B cell (primary cell): ENCODE data around the gene GLUD1.
"Not testable (repeated sequence)": the region's sequence is repeated elsewhere in the genome, so short reads cannot be mapped to it uniquely, and the experiment has no call there.

Source experiments
- EZH2 ChIP-seq: IDR thresholded peaks from 2 replicates; pipeline ENCODE4 v1.6.1; 2012; ENCODE audit warnings: borderline replicate concordance, low read depth, mild to moderate bottlenecking, moderate library complexity, low read length; ENCODE audit not compliant: insufficient read depth, poor library complexity, severe bottlenecking
- TF ChIP-seq, protein P1 (sequence below): fragments of 200-600 bp; IDR thresholded peaks from one replicate; pipeline ENCODE4 v1.8.0; 2022; ENCODE audit warnings: antibody characterized with exemption, mild to moderate bottlenecking

DNA sequence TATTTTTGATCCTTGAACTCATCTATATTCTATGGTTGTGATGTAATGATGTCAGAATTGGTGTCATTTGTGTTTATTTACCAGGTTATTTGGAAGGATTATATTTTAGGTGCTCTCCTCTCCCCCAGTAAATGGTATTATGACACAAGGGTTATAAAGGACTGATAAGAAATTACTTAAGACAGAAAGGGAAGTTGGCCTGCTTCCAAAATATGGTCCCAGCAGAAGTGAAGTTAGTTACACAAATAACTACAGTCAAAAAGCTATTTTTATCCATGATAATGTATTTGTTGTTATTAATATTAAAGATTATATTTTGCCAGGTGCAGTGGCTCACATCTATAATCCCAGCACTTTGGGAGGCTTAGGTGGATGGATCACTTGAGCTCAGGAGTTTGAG, 37.5 kb upstream of the GLUD1 start:
- TF ChIP-seq, protein P1, sequence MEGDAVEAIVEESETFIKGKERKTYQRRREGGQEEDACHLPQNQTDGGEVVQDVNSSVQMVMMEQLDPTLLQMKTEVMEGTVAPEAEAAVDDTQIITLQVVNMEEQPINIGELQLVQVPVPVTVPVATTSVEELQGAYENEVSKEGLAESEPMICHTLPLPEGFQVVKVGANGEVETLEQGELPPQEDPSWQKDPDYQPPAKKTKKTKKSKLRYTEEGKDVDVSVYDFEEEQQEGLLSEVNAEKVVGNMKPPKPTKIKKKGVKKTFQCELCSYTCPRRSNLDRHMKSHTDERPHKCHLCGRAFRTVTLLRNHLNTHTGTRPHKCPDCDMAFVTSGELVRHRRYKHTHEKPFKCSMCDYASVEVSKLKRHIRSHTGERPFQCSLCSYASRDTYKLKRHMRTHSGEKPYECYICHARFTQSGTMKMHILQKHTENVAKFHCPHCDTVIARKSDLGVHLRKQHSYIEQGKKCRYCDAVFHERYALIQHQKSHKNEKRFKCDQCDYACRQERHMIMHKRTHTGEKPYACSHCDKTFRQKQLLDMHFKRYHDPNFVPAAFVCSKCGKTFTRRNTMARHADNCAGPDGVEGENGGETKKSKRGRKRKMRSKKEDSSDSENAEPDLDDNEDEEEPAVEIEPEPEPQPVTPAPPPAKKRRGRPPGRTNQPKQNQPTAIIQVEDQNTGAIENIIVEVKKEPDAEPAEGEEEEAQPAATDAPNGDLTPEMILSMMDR = not testable (repeated sequence)
- TF ChIP-seq EZH2 = not testable (repeated sequence)
